Islet of Langerhans (tissue), 1 donor: ENCODE results near the gene PAGR1.
"Not testable (repeated sequence)": the region's sequence is repeated elsewhere in the genome, so short reads cannot be mapped to it uniquely, and the experiment has no call there.

Experiments used
- FAIRE-seq: peaks from one replicate; lab custom pipeline; 2011; peaks lifted over from hg19 to GRCh38; lab: Jason Lieb, UNC

The PAGR1 gene

DNA sequence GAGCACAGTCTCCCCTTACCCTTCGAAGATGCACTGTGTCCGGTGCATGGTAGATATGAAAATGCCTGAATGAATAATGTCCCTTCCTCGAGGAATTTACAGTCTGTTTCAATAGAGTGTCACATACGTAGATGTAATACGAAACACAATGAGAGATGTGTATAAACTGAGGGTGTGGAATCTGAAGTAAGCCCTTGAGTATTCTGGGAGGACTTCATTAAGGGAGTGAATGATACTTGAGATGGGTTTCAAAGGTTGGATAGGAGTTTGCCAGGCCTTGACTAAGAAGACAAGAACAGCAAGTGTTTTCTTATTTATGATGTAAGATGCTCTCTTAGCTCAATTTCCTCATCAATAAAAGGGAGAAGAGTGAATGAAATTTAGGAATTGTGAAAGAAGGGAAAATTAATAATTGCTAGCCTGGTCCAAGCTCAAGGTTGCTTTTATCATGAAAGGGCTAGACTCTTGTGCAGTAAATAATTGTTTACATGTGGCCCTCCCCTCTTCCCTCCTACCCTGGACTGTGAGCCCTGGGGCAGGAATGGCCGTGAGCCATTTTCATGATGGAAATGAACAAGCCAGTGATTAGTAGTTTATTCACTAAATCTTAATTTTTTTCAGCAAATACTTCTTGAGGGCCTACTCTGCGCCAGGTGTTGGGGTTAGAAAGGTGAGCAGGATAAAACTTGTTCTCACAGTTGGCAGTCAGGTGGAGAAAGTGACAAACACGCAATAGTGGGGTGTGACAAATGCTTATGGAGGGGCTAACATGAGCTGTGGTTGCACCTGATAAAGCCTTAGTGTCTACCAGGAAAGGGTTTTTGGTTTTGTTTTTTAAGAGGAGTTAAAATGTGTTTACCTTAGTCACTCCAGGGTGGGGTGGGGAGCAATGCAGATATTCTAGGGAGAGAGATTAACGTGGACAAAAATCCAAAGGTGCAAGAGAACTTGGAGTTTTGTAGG, 23.8 kb upstream of the PAGR1 start:
- FAIRE-seq = no peak

DNA sequence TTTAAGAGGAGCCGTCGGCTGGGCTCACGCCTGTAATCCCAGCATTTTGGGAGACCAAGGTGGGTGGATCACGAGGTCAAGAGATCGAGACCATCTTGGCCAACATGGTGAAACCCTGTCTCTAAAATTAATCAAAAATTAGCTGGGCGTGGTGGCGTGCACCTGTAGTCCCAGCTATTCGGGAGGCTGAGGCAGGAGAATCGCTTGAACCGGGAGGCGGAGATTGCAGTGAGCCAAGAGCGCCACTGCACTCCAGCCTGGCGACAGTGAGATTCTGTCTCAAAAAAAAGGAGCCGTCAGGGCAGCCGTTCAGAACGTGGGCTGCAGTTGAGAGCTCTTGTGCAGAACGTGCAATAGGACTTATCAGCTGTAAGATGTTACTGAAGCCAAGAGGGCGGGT, 22.8 kb upstream of the PAGR1 start:
- not testable (repeated sequence) for FAIRE-seq

DNA sequence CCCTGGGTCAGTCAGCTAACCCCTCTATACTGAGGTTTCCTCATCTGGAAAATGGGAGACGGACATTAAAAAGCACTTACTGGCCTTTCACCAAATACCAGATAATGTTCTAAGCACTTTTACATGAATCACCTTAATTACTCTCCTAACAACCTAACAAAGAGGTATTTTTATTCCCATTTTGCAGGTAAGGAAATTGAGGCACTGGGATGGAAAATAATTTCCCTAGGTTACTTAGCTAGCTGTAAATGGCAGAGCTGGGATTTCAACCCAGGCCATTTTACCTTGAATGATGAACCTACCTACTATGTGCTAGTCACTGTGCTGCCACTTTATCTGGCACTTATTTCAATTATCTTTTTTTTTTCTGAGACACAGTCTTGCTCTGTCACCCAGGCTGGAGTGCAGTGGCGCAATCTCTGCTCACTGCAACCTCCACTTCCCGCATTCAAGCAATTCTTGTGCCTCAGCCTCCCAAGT, 21.7 kb upstream of the PAGR1 start:
- no peak for FAIRE-seq

DNA sequence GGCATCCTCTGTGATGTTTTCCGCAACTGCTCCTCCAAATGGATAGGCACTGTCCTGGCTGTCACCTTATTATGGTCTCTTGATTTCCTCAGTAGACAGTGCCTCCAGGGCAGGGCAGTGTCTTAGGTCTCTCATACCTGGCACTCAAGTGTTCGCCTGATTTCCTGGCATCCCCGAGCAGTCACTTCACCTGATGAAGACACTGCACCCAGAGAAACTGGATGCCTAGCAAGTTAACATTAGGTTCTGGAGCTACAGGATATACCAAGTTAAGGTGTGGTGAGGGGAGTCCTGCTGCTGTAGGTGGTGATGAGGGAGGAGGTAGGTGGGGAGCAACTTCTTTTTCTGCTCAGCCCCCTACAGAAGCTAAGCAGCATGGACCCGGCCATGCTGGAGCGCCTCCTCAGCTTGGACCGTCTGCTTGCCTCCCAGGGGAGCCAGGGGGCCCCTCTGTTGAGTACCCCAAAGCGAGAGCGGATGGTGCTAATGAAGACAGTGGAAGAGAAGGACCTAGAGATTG, 13.5 kb upstream of the PAGR1 start:
- no peak for FAIRE-seq

GRCh38 chr16:29804020-29804419, 11.9 kb upstream of the PAGR1 start:
- no peak for FAIRE-seq

GRCh38 chr16:29804455-29805231, 11.3 kb upstream of the PAGR1 start:
- FAIRE-seq = no peak

GRCh38 chr16:29805232-29806098, 10.5 kb upstream of the PAGR1 start:
- no peak for FAIRE-seq

GRCh38 chr16:29806099-29806579, 9.8 kb upstream of the PAGR1 start, which contains the start of gene MAZ:
Gene MAZ, plus strand, starts transcription at chr16:29806529. Its CDS starts 173 bp downstream, at chr16:29806702.
- FAIRE-seq = no peak

- no peak for FAIRE-seq
Measured at GRCh38 chr16:29806641-29807425, 9.1 kb upstream of the PAGR1 start.

DNA sequence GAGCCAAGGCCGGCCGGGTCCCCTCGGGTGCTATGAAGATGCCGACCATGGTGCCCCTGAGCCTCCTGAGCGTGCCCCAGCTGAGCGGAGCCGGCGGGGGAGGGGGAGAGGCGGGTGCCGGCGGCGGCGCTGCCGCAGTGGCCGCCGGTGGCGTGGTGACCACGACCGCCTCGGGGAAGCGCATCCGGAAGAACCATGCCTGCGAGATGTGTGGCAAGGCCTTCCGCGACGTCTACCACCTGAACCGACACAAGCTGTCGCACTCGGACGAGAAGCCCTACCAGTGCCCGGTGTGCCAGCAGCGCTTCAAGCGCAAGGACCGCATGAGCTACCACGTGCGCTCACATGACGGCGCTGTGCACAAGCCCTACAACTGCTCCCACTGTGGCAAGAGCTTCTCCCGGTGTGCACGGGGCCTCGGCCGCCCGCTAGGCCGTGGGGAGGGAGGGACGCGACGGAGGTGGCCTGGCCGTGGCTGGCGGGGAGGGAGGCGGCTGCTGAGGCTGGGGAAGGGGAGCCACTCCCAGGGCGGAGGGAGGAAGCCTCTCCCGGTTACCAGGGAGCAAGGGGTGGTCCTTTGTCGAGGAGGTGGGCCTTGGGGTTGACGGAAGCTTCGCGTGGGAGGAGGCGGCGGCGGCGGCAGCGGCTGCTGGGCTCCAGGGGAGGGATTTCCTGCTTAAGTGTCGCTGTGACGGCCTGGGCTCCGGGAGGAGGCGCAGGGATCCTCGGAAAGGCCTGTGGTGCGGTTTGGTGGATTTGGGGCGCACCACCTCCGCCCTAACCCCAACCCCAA, 8.3 kb upstream of the PAGR1 start:
- FAIRE-seq = no peak

DNA sequence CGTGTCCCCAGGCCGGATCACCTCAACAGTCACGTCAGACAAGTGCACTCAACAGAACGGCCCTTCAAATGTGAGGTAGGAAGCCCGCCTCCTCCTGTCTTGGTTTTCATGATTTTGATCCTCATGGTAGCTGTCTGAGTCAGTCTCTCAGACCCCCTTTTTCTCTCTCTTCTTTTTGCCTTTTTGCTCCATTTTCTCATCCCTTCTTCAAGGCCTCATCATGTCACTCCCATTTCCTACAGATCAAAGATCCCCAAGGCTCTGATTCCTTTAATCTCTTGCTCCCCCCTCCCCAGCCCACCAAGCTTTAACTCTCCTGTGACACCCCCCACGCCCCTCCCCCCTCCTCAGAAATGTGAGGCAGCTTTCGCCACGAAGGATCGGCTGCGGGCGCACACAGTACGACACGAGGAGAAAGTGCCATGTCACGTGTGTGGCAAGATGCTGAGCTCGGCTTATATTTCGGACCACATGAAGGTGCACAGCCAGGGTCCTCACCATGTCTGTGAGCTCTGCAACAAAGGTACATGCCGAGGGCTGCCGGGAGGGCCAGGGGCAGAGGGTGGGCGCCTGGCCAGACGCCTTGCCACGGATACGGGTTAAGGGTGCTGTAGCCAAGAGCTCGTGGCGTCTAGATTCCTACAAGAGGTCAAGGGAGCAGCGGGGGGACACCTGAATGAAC, 7.6 kb upstream of the PAGR1 start:
- no peak for FAIRE-seq

DNA sequence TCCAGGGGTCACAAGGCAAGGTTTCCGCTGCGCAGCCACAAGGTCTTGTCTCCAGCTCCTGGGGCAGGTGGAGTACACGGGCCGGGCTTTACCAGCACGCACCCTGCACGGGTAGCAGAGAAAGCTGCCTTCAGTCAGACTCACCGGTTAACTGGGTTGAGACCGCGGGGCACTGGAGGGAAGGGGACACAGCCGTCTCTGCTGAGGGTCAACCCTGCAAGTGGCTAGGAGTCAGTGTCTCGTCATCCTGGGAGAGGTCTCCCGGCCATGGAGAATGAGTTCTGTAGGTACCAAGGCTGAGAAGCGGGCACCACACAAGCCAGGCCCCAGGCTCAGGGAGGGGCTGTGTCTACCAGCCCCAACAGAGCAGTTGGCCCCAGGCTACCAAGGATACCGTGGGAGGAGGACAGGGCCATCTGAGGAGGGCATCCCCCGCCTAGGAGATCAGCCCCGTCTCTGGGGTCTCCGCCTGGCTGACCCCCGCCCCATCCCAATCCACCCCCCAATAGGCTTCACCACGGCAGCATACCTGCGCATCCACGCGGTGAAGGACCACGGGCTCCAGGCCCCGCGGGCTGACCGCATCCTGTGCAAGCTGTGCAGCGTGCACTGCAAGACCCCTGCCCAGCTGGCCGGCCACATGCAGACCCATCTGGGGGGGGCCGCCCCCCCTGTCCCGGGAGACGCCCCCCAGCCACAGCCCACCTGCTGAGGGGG, 6.8 kb upstream of the PAGR1 start:
- no peak for FAIRE-seq

GRCh38 chr16:29809850-29810698, 5.9 kb upstream of the PAGR1 start:
- no peak for FAIRE-seq

GRCh38 chr16:29810699-29811169, 5.2 kb upstream of the PAGR1 start:
- FAIRE-seq = no peak

GRCh38 chr16:29811170-29811895, 4.6 kb upstream of the PAGR1 start:
- FAIRE-seq = peak; percentile 5

- FAIRE-seq = no peak
Measured at GRCh38 chr16:29811896-29812665, 3.9 kb upstream of the PAGR1 start, which contains the start of gene PRRT2. Gene PRRT2, plus strand, starts transcription at chr16:29812193. Its CDS starts 862 bp downstream, at chr16:29813055.
